ENCODE data around the gene LAPTM4A. TPM values are rescaled to one million over a fixed set of nuclear protein-coding genes. Genes with fewer than 3 reads are reported as not detected.
"Not testable (repeated sequence)": the region's sequence is repeated elsewhere in the genome, so short reads cannot be mapped to it uniquely, and the experiment has no call there.

The LAPTM4A gene
- total RNA-seq, 4 donors from 2014 or later = 27.3 to 65.0 (median 50.0) TPM

DNA sequence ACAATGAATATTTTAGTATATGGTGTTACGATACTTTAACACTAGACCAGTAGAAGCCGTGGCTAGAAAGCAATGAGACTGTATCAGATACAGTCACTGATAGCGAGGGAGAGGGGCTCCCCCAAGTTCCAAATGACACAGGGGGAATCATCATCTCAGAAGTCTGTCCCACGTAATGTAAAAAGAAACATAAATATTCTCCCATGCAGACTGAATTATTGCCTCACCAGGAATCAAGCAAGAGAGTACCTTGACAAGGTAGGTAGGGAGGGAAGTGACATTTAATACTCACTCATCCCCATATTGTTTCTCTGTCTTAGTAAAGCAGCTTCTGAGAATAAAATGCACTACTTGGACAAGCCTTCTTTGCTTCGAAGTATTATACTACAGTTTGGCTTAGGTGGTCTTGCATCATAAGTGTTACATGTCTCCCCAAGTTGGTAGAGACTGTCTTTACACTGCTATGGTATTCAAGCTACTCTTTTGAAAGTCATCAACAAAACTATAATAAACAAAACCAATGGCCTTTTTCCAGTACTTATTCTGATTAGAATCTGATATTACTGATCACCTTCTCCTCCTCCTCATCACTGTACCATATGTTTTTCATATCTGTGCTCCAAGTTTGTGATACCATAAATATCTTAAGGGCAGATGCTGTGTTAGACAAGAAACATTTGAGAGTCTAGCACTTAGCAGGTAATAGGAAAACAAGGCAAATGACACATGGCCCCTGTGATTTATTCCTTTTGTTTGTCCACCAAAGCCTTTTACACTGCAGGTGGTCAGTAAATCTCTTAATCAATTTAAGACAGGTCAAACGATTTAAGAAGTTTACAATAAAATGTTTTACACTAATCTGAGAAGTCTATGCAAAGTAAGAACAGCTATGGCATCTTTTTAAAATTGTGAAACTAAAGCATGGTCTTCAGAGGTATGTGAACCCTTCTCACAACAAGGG is 2.7 kb downstream of the LAPTM4A start:
- Histone ChIP-seq H3K36me3 (no peaks in the 10 kb centered on the region), H3K4me1 (peaks cover 0 to 38% (median 2%) of the 10 kb centered on the region in 4 donors), H3K9me3 (no peaks in the 10 kb centered on the region), H3K27ac (peak overlapping the region; percentile 6 to 98 (median 94)), H3K4me3 (peak overlapping the region in 3 of 4 donors; percentile 67 to 82 (median 79)), H3K27me3 (no peaks in the 10 kb centered on the region)
- no peak for DNase-seq
- TF ChIP-seq, protein P1, sequence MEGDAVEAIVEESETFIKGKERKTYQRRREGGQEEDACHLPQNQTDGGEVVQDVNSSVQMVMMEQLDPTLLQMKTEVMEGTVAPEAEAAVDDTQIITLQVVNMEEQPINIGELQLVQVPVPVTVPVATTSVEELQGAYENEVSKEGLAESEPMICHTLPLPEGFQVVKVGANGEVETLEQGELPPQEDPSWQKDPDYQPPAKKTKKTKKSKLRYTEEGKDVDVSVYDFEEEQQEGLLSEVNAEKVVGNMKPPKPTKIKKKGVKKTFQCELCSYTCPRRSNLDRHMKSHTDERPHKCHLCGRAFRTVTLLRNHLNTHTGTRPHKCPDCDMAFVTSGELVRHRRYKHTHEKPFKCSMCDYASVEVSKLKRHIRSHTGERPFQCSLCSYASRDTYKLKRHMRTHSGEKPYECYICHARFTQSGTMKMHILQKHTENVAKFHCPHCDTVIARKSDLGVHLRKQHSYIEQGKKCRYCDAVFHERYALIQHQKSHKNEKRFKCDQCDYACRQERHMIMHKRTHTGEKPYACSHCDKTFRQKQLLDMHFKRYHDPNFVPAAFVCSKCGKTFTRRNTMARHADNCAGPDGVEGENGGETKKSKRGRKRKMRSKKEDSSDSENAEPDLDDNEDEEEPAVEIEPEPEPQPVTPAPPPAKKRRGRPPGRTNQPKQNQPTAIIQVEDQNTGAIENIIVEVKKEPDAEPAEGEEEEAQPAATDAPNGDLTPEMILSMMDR (IDR thresholded peaks at IDR 0.05) = no peak
- TF ChIP-seq POLR2A (IDR thresholded peaks at IDR 0.05) = no peak

DNA sequence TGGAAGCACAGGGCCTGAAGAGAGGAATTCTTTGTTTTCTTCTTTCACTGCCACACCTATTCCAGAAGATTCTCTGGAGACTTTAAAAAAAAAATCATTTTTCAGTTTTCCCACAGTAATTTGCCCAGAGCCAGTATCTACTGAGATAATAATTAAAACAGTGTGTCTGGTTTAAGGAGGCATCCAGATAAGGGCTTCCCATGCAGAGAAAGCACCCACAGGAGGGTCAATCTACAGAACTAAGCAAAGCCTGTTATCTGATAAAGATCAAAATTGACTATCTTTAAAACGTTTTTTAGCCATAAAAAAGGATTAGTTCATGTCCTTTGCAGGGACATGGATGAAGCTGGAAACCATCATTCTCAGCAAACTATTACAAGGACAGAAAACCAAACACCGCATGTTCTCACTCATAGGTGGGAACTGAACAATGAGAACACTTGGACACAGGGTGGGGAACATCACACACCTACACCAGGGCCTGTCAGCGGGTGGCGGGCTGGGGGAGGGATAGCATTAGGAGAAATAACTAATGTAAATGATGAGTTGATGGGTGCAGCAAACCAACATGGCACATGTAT is 5.6 kb downstream of the LAPTM4A start:
- H3K36me3 ChIP-seq, H3K27me3 ChIP-seq, H3K27ac ChIP-seq, H3K4me3 ChIP-seq, DNase-seq, H3K9me3 ChIP-seq: not testable (repeated sequence)
- peaks cover 0 to 39% (median 2%) of the 10 kb centered on the region in 4 donors for H3K4me1 ChIP-seq

GRCh38 chr2:20044778-20045177 is 6.7 kb downstream of the LAPTM4A start:
- no peaks in the 10 kb centered on the region for H3K27me3 ChIP-seq
- H3K9me3 ChIP-seq = no peaks in the 10 kb centered on the region
- TF ChIP-seq, protein P1 (IDR thresholded peaks at IDR 0.05) = no peak
- no peak for TF ChIP-seq POLR2A (IDR thresholded peaks at IDR 0.05)
- peaks cover 0 to 35% (median 2%) of the 10 kb centered on the region in 4 donors for H3K4me1 ChIP-seq
- H3K4me3 ChIP-seq = no peak overlapping the region
- H3K27ac ChIP-seq = no peak overlapping the region
- peaks cover 0 to 11% (median 0%) of the 10 kb centered on the region in 3 donors for H3K36me3 ChIP-seq
- no peak for DNase-seq

- Histone ChIP-seq H3K4me3 (no peak overlapping the region), H3K9me3 (no peaks in the 10 kb centered on the region), H3K36me3 (peaks cover 0 to 34% (median 0%) of the 10 kb centered on the region in 3 donors), H3K27ac (no peak overlapping the region), H3K27me3 (no peaks in the 10 kb centered on the region), H3K4me1 (peaks cover 0 to 14% (median 0%) of the 10 kb centered on the region in 4 donors)
- TF ChIP-seq, protein P1 (IDR thresholded peaks at IDR 0.05) = no peak
- TF ChIP-seq POLR2A (IDR thresholded peaks at IDR 0.05) = no peak
- no peak for DNase-seq
Measured at GRCh38 chr2:20042531-20042930, 8.9 kb downstream of the LAPTM4A start.

DNA sequence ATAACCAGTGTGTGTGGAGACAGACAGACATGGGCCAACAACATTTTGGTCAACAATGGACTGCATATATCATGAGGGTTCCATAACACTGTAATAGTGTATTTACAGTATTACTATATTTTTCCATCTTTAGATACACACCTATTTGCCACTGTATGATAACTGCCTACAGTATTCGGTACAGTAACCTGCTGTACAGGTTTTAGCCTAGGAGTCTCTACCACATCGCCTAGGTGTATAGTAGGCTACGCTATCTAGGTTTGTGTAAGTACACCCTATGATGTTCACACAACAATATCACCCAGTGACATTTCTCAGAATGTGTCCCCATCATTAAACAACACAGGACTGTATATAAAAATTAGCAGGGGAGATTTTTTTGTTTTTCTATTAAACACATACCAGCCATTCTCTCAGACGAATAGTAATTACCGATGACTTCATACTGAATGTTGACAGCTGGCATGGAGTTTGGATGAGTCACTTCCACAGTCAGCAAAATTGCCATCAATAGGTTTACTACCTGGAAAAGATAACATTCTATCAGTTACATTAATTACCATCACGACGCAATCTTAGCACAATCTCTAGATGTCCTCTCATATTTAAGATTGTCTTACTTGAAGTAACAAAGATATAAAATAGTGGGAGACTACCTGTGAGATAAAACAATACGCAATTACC is 10.8 kb downstream of the LAPTM4A start:
- Histone ChIP-seq H3K4me1 (peaks cover 0 to 14% (median 0%) of the 10 kb centered on the region in 4 donors), H3K27ac (no peak overlapping the region), H3K4me3 (no peak overlapping the region), H3K36me3 (peaks cover 0 to 50% (median 0%) of the 10 kb centered on the region in 3 donors), H3K9me3 (no peaks in the 10 kb centered on the region), H3K27me3 (no peaks in the 10 kb centered on the region)
- TF ChIP-seq POLR2A (IDR thresholded peaks at IDR 0.05) = no peak
- TF ChIP-seq, protein P1 (IDR thresholded peaks at IDR 0.05) = no peak
- peak in 1 of 3 donors; percentile 55 for DNase-seq

Data from Peyer's patch (tissue), 4 donors.